Chondrocyte (in vitro differentiated cells): ENCODE data around the gene RPL10. TPM values are rescaled to one million over a fixed set of nuclear protein-coding genes. Genes with fewer than 3 reads are reported as not detected.

Experiments
- DNase-seq: peaks from one replicate; pipeline ENCODE4 v3.0.0; 2021; ENCODE audit warnings: mixed read lengths, low spot score
- H3K27ac Mint-ChIP-seq: one replicate; pipeline ENCODE4 v1.8.0; 2021; ENCODE audit warnings: mild to moderate bottlenecking, moderate library complexity, mixed read lengths; ENCODE audit not compliant: unreplicated experiment
- H3K27me3 Mint-ChIP-seq: 2 replicates; pipeline ENCODE4 v1.8.0; 2021; ENCODE audit warnings: low read depth, mixed read lengths
- H3K36me3 Mint-ChIP-seq: 2 replicates; pipeline ENCODE4 v1.8.0; 2021; ENCODE audit warnings: low read depth, mixed read lengths
- H3K4me1 Mint-ChIP-seq: 2 replicates; pipeline ENCODE4 v1.8.0; 2021; ENCODE audit warnings: low read depth, mild to moderate bottlenecking, mixed read lengths
- H3K4me3 Mint-ChIP-seq: one replicate; pipeline ENCODE4 v1.8.0; 2021; ENCODE audit warnings: mild to moderate bottlenecking, moderate library complexity, mixed read lengths; ENCODE audit not compliant: unreplicated experiment
- H3K9me3 Mint-ChIP-seq: 2 replicates; pipeline ENCODE4 v1.8.0; 2021; ENCODE audit warnings: low read depth, mixed read lengths
- CTCF ChIP-seq: fragments of 200-600 bp; sonication (generic); IDR thresholded peaks from 2 replicates; pipeline ENCODE4 v1.5.0; 2021; ENCODE audit warnings: antibody characterized with exemption, mild to moderate bottlenecking, moderate library complexity
- total RNA-seq: library from RNA; stranded (reverse); gene quantifications from 3 replicates; pipeline ENCODE4 v1.2.1, GENCODE V29; 2021

RPL10 gene
- total RNA-seq, 1 donor from 2014 or later: 2,160 TPM

GRCh38 chrX:154366666-154367055 lies 31.5 kb upstream of the RPL10 start:
- Mint-ChIP-seq H3K4me3 (peak overlapping the region; percentile 44), H3K36me3 (peaks cover 20% of the 10 kb centered on the region), H3K27me3 (no peaks in the 10 kb centered on the region), H3K4me1 (peaks cover 31% of the 10 kb centered on the region), H3K27ac (peak overlapping the region; percentile 61), H3K9me3 (no peaks in the 10 kb centered on the region)
- TF ChIP-seq CTCF: no peak
- no peak for DNase-seq

GRCh38 chrX:154367474-154368308 lies 30.5 kb upstream of the RPL10 start:
- peaks cover 19% of the 10 kb centered on the region for H3K36me3 Mint-ChIP-seq
- no peak for DNase-seq
- no peaks in the 10 kb centered on the region for H3K9me3 Mint-ChIP-seq
- H3K4me1 Mint-ChIP-seq: peaks cover 35% of the 10 kb centered on the region
- H3K27ac Mint-ChIP-seq: peak overlapping the region; percentile 88
- peak overlapping the region; percentile 87 for H3K4me3 Mint-ChIP-seq
- no peak for TF ChIP-seq CTCF
- H3K27me3 Mint-ChIP-seq: no peaks in the 10 kb centered on the region

GRCh38 chrX:154368630-154369448 lies 29.3 kb upstream of the RPL10 start:
- DNase-seq: no peak
- Mint-ChIP-seq H3K36me3 (peaks cover 15% of the 10 kb centered on the region), H3K4me1 (peaks cover 30% of the 10 kb centered on the region), H3K27me3 (no peaks in the 10 kb centered on the region), H3K9me3 (no peaks in the 10 kb centered on the region), H3K4me3 (peak overlapping the region; percentile 87), H3K27ac (peak overlapping the region; percentile 88)
- no peak for TF ChIP-seq CTCF

GRCh38 chrX:154369449-154370299 lies 28.5 kb upstream of the RPL10 start:
- peaks cover 14% of the 10 kb centered on the region for H3K36me3 Mint-ChIP-seq
- DNase-seq: no peak
- no peak for TF ChIP-seq CTCF
- H3K4me3 Mint-ChIP-seq: peak overlapping the region; percentile 87
- no peaks in the 10 kb centered on the region for H3K27me3 Mint-ChIP-seq
- H3K4me1 Mint-ChIP-seq: peaks cover 28% of the 10 kb centered on the region
- H3K9me3 Mint-ChIP-seq: no peaks in the 10 kb centered on the region
- H3K27ac Mint-ChIP-seq: peak overlapping the region; percentile 88
